Heart left ventricle (tissue), 13 donors: ENCODE data around the gene MFSD2A.

Experiments used
- CTCF ChIP-seq, 12 donors: fragments of 200-600 bp; sonication (generic) in 4 of 12; IDR thresholded peaks; one replicate each; pipeline versions ENCODE4 v1.5.0 to v1.8.0; 2018 to 2022; ENCODE audit warnings: antibody characterized with exemption in 12 of 12, mild to moderate bottlenecking in 5 of 12
- POLR2A ChIP-seq, 2 donors: fragments of 450-650 bp; IDR thresholded peaks; one replicate each; pipeline ENCODE4 v1.6.1; 2017; ENCODE audit warnings: antibody characterized with exemption in 2 of 2, mild to moderate bottlenecking in 2 of 2, moderate library complexity in 2 of 2
- donor health status: ischemic (EF 13 %, LVEDD 7.1; RV severe dilation, severe dysfunction).
- donor health status: DM: no; HTN: yes; CAD: no.
- donor health status: DM: no; HTN: no; CAD: no.
- donor health status: ischemic (EF 25% LVEDD 6.9; RV normal size, moderate dysfunction).
- donor health status: ischemic (EF 25% LVEDD 5.7; RV mildly dilated, moderate dysfunction).
- donor health status: ischemic (EF 35%, LVEDD 5.7; RV mildly dilated, moderate dysfunction).
- donor health status: nonischemic (EF 11% LVEDD 7.7; RV severe dilation, severe dysfunction).
- donor health status: DM: yes; HTN: yes; CAD: no.
- donor health status: PGD.
- donor health status: ischemic (EF 29% LVEDD 5.4; RV normal size, mild dysfunction).
- donor health status: nonischemic (EF 23%, LVEDD 6.1; RV moderate dilation, normal function).

- no peak for TF ChIP-seq CTCF (IDR thresholded peaks at IDR 0.05)
- TF ChIP-seq POLR2A (IDR thresholded peaks at IDR 0.05), result no peak
Observed at GRCh38 chr1:39977202-39977601, 22.3 kb downstream of the MFSD2A start.
